Lower lobe of right lung (tissue), 2 donors: ENCODE results near the gene ZNF678. TPM values are rescaled to one million over a fixed set of nuclear protein-coding genes. Genes with fewer than 3 reads are reported as not detected.
"Not testable (repeated sequence)": the region's sequence is repeated elsewhere in the genome, so short reads cannot be mapped to it uniquely, and the experiment has no call there.

Experiments
- ATAC-seq, 2 donors: fragments of 200-7000 bp; cut with Tn5 transposase; one replicate each; pipeline ENCODE4 v1.9.1; 2020 to 2022; ENCODE audit warnings: mild to moderate bottlenecking in 2 of 2, moderate library complexity in 2 of 2
- DNase-seq: peaks from one replicate; pipeline ENCODE4 v3.0.0-alpha.2; 2020
- H3K27ac ChIP-seq: fragments of 200-600 bp; one replicate; pipeline ENCODE4 v1.8.0; 2022
- H3K27me3 ChIP-seq: fragments of 200-600 bp; one replicate; pipeline ENCODE4 v1.8.0; 2022; ENCODE audit warnings: low read depth
- H3K36me3 ChIP-seq: fragments of 200-600 bp; one replicate; pipeline ENCODE4 v1.8.0; 2022; ENCODE audit warnings: mild to moderate bottlenecking
- H3K4me1 ChIP-seq: fragments of 200-600 bp; one replicate; pipeline ENCODE4 v1.8.0; 2022
- H3K4me3 ChIP-seq: fragments of 200-600 bp; one replicate; pipeline ENCODE4 v1.8.0; 2022; ENCODE audit warnings: mild to moderate bottlenecking
- H3K9me3 ChIP-seq: fragments of 200-600 bp; one replicate; pipeline ENCODE4 v1.8.0; 2022
- intact Hi-C: fragments of 100-400 bp; cut with DNase I; formaldehyde crosslinking; loops from one replicate; pipeline ENCODE4 v1.11.0; 2022
- total RNA-seq: library from RNA; stranded (reverse); fragmentation: NEBNext Ultra II Directional; extraction: Animal tissue kit (Norgen Biotek cat#: 25700); gene quantifications from one replicate; pipeline ENCODE4 v1.2.1, GENCODE V29; 2021
- TF ChIP-seq, protein P1 (sequence below): fragments of 200-600 bp; IDR thresholded peaks from one replicate; pipeline ENCODE4 v1.8.0; 2022; ENCODE audit warnings: antibody characterized with exemption, mild to moderate bottlenecking
- donor health status: DM: no; HTN: yes; CAD: no; lungs with severe emphysema.

ZNF678 gene
- total RNA-seq, 1 donor from 2014 or later = 9.0 TPM

DNA sequence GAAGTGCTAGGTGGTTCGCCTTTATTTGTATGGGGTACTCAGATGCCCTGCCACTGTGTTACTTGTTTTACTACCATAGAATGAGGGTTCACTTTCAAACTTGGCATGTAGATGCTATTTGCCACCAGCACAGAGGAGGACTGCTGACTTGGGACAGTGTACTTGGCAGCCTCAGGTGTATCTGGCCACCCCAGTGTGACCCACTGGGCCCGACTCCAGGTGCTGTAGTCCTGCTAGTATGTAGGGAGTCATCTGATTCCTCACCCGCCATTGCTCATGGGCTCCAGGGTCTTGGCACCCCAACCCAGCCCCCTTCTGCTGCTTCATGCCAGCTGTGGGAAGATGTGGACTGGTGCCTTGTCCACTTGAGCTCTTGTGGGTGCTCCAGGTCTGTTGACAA is 40.0 kb downstream of the ZNF678 start:
- TF ChIP-seq, protein P1, sequence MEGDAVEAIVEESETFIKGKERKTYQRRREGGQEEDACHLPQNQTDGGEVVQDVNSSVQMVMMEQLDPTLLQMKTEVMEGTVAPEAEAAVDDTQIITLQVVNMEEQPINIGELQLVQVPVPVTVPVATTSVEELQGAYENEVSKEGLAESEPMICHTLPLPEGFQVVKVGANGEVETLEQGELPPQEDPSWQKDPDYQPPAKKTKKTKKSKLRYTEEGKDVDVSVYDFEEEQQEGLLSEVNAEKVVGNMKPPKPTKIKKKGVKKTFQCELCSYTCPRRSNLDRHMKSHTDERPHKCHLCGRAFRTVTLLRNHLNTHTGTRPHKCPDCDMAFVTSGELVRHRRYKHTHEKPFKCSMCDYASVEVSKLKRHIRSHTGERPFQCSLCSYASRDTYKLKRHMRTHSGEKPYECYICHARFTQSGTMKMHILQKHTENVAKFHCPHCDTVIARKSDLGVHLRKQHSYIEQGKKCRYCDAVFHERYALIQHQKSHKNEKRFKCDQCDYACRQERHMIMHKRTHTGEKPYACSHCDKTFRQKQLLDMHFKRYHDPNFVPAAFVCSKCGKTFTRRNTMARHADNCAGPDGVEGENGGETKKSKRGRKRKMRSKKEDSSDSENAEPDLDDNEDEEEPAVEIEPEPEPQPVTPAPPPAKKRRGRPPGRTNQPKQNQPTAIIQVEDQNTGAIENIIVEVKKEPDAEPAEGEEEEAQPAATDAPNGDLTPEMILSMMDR = no peak
- H3K4me1 ChIP-seq = no peaks in the 10 kb centered on the region
- H3K27me3 ChIP-seq = no peaks in the 10 kb centered on the region
- ATAC-seq (no peak), DNase-seq (no peak)
- intact Hi-C loops = no loop called here
- H3K36me3 ChIP-seq = no peaks in the 10 kb centered on the region
- H3K27ac ChIP-seq = no peak overlapping the region
- H3K9me3 ChIP-seq = peaks cover 36% of the 10 kb centered on the region
- H3K4me3 ChIP-seq = no peak overlapping the region

DNA sequence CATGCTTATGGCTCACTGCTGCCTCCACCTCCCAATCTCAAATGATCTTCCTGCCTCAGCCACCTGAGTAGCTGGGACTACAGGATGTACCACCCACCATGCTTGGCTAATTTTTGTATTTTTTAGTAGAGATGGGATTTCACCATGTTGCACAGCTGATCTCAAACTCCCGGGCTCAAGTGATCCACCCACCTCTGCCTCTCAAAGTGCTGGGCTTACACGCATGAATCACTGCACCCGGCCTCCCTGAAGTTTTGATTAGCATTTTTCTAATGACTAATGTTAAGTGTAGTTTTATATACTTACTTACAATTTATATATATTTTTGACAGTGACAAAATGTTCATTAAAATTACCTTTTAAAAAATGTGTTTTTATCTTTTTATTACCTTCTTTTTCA is 41.1 kb downstream of the ZNF678 start:
- TF ChIP-seq, protein P1 = no peak
- Histone ChIP-seq H3K4me3 (no peak overlapping the region), H3K27ac (no peak overlapping the region), H3K9me3 (peaks cover 46% of the 10 kb centered on the region), H3K36me3 (no peaks in the 10 kb centered on the region), H3K4me1 (no peaks in the 10 kb centered on the region), H3K27me3 (no peaks in the 10 kb centered on the region)
- intact Hi-C loops = no loop called here
- ATAC-seq = no peak
- no peak for DNase-seq

DNA sequence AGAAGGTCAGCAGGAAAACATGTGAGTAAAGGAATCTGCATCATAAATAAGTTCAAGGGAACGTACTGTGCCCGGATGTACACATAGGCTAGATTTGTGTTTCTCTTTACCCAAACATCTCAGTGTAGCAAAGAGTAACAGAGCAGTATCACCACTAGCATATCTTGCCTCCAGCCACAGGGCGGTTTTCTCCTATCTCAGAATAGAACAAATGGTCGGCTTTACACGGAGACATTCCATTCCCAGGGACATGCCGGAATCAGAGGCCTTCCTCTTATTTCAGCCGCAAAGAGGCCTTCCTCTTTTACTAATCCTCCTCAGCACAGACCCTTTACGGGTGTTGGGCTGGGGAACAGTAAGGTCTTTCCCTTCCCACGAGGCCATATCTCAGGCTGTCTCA is 42.9 kb downstream of the ZNF678 start:
- intact Hi-C loops, ATAC-seq, H3K36me3 ChIP-seq, H3K4me1 ChIP-seq, H3K27ac ChIP-seq, DNase-seq, H3K27me3 ChIP-seq, H3K4me3 ChIP-seq: not testable (repeated sequence)
- peaks cover 47% of the 10 kb centered on the region for H3K9me3 ChIP-seq

DNA sequence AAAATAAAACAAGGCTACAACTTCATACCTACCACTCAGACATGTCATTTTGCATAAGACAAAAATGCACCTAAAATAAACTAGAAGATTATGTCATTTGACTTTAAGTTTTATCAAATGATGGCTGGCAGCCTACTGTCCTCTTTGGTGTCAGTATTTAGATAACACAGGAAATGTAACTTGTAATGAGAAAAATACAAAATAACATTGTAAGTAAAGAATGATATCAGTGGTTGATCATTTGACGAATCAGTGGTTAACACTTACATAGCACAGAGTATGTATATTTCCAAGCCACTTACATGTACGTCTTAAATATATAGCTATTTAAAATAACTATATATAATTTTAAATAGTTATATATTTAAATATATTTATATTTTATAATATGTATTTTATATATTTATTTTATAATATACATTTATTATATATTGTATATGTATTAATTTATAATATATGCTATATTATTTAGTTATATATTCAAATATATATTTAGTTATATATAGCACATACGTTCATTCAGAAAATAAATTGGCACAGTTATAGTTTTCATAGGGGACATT is 44.1 kb downstream of the ZNF678 start:
- peaks cover 11% of the 10 kb centered on the region for H3K36me3 ChIP-seq
- no peaks in the 10 kb centered on the region for H3K27me3 ChIP-seq
- no peak overlapping the region for H3K27ac ChIP-seq
- ATAC-seq (no peak), DNase-seq (no peak)
- no peaks in the 10 kb centered on the region for H3K4me1 ChIP-seq
- intact Hi-C loops = no loop called here
- TF ChIP-seq, protein P1 = no peak
- no peak overlapping the region for H3K4me3 ChIP-seq
- peaks cover 44% of the 10 kb centered on the region for H3K9me3 ChIP-seq

DNA sequence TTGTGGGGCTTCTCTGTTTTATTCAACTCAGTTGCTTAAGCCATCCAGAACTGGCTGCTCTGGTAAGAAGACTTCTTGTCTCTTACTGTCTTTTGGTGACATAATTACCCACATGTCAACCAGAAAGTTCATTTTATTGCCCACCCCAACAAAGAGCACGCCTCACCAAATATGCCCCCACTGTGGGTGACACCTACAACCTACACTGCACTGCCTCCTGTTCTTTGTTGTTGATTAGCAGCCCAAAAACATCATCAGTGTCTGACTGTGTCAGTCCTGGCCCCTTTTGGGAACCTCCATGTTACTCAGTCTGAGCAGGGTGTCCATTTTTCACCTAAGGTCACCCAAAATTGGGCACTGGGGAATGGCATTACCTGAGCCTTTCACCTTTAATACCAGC is 49.3 kb downstream of the ZNF678 start:
- no peaks in the 10 kb centered on the region for H3K27me3 ChIP-seq
- TF ChIP-seq, protein P1 = no peak
- H3K4me1 ChIP-seq = no peaks in the 10 kb centered on the region
- H3K9me3 ChIP-seq = peaks cover 51% of the 10 kb centered on the region
- H3K36me3 ChIP-seq = peaks cover 12% of the 10 kb centered on the region
- no peak for ATAC-seq
- H3K4me3 ChIP-seq = no peak overlapping the region
- DNase-seq = no peak
- no peak overlapping the region for H3K27ac ChIP-seq
- intact Hi-C loops = no loop called here

DNA sequence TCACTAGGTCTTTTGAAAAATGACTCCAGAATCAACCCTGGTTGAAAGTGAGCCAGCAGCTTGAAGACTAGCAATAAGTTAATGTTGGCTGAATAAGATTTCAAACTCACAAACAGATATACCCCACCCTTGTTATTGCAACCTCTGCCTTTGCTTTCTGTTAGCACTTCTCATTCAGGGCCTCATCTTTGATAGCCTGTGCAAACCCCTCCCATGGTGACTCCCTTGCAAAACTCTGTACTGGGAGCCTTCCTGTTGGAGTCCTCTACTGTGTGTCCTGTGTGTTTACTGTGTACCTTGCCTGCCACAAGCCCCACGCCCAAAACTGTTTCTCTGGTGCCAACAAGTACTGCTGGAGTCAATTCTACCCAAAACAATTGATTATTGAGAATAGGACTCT is 50.2 kb downstream of the ZNF678 start:
- Histone ChIP-seq H3K27me3 (no peaks in the 10 kb centered on the region), H3K36me3 (peaks cover 12% of the 10 kb centered on the region), H3K9me3 (peaks cover 52% of the 10 kb centered on the region), H3K4me3 (no peak overlapping the region), H3K4me1 (no peaks in the 10 kb centered on the region), H3K27ac (no peak overlapping the region)
- DNase-seq (no peak), ATAC-seq (no peak)
- TF ChIP-seq, protein P1 = no peak
- intact Hi-C loops = no loop called here
